WTC11 (cell line): ENCODE data around the gene SLC38A8. TPM values are rescaled to one million over a fixed set of nuclear protein-coding genes. Genes with fewer than 3 reads are reported as not detected.

Experiments used
- ATAC-seq: fragments of 200-7000 bp; cut with Tn5 transposase; 2 replicates; pipeline ENCODE4 v1.10.0; 2021; ENCODE audit warnings: mild to moderate bottlenecking, moderate library complexity
- CTCF ChIA-PET: fragments of 300-600 bp; sonication (Branson Sonifier 250); formaldehyde crosslinking; loops from one replicate; lab custom pipeline; 2021; ENCODE audit warnings: antibody characterized with exemption; lab: Charles Lee
- POLR2A ChIA-PET: fragments of 350-600 bp; sonication (Branson Sonifier 250); formaldehyde crosslinking; loops from one replicate; lab custom pipeline; 2021; ENCODE audit warnings: antibody characterized with exemption; lab: Charles Lee
- DNase-seq: peaks from one replicate; pipeline ENCODE4 v3.0.0; 2021; ENCODE audit warnings: low spot score
- H3K27ac Mint-ChIP-seq: 2 replicates; pipeline ENCODE4 v1.8.0; 2021; ENCODE audit warnings: mixed read lengths
- H3K27me3 Mint-ChIP-seq: 2 replicates; pipeline ENCODE4 v1.8.0; 2021; ENCODE audit warnings: low read depth, mild to moderate bottlenecking, moderate library complexity, mixed read lengths
- H3K36me3 Mint-ChIP-seq: 2 replicates; pipeline ENCODE4 v1.8.0; 2021; ENCODE audit warnings: mixed read lengths
- H3K4me1 Mint-ChIP-seq: 2 replicates; pipeline ENCODE4 v1.8.0; 2022; ENCODE audit warnings: mixed read lengths
- H3K4me3 Mint-ChIP-seq: 2 replicates; pipeline ENCODE4 v1.8.0; 2021; ENCODE audit warnings: mild to moderate bottlenecking, moderate library complexity, mixed read lengths
- H3K9me3 Mint-ChIP-seq: 2 replicates; pipeline ENCODE4 v1.8.0; 2021; ENCODE audit warnings: mixed read lengths
- CBFB ChIP-seq: sonication (generic); formaldehyde crosslinking; IDR thresholded peaks from 2 replicates; pipeline ENCODE4 v1.8.1; 2022; ENCODE audit warnings: mild to moderate bottlenecking, low read depth, missing genetic modification reagents
- ELF4 ChIP-seq: sonication (generic); formaldehyde crosslinking; IDR thresholded peaks from 2 replicates; pipeline ENCODE4 v1.8.1; 2022; ENCODE audit warnings: low read depth, mild to moderate bottlenecking, moderate library complexity, missing genetic modification reagents
- EMX1 ChIP-seq: fragments of 250-450 bp; sonication (Bioruptor Pico); IDR thresholded peaks from 2 replicates; pipeline ENCODE4 v1.8.0; 2021; ENCODE audit warnings: mild to moderate bottlenecking
- GRHL2 ChIP-seq: fragments of 250-450 bp; sonication (Bioruptor Pico); IDR thresholded peaks from 2 replicates; pipeline ENCODE4 v1.8.0; 2022; ENCODE audit warnings: mild to moderate bottlenecking, moderate library complexity; ENCODE audit not compliant: insufficient replicate concordance, severe bottlenecking
- HMGA2 ChIP-seq: fragments of 250-450 bp; sonication (Bioruptor Pico); IDR thresholded peaks from 2 replicates; pipeline ENCODE4 v1.4.0; 2021; ENCODE audit warnings: mild to moderate bottlenecking, moderate library complexity
- KAT7 ChIP-seq: sonication (generic); formaldehyde crosslinking; IDR thresholded peaks from 2 replicates; pipeline ENCODE4 v1.8.1; 2023; ENCODE audit warnings: missing genetic modification reagents, mild to moderate bottlenecking, borderline replicate concordance
- NR3C1 ChIP-seq: sonication (generic); formaldehyde crosslinking; conservative IDR thresholded peaks from 2 replicates; pipeline ENCODE4 v1.8.1; 2023; ENCODE audit warnings: low read depth, mild to moderate bottlenecking, missing genetic modification reagents
- SOX15 ChIP-seq: fragments of 250-450 bp; sonication (Bioruptor Pico); IDR thresholded peaks from 2 replicates; pipeline ENCODE4 v1.9.0; 2021; ENCODE audit warnings: mild to moderate bottlenecking
- TCF7 ChIP-seq: sonication (generic); formaldehyde crosslinking; IDR thresholded peaks from 2 replicates; pipeline ENCODE4 v1.8.0; 2022; ENCODE audit warnings: mild to moderate bottlenecking, low read depth, missing genetic modification reagents, moderate library complexity
- TP53 ChIP-seq: sonication (generic); formaldehyde crosslinking; IDR thresholded peaks from 2 replicates; pipeline ENCODE4 v1.8.1; 2023; ENCODE audit warnings: mild to moderate bottlenecking, missing genetic modification reagents
- ZNF416 ChIP-seq: fragments of 250-450 bp; sonication (Bioruptor Pico); IDR thresholded peaks from 2 replicates; pipeline ENCODE4 v1.9.0; 2021; ENCODE audit warnings: mild to moderate bottlenecking, inconsistent platforms
- ZNF671 ChIP-seq: fragments of 250-450 bp; sonication (Bioruptor Pico); IDR thresholded peaks from 2 replicates; pipeline ENCODE4 v1.8.0; 2021; ENCODE audit warnings: mild to moderate bottlenecking
- total RNA-seq: library from RNA; stranded (reverse); gene quantifications from 3 replicates; pipeline ENCODE4 v1.2.3, GENCODE V29; 2021
- TF ChIP-seq, protein P1 (sequence below): sonication (generic); formaldehyde crosslinking; IDR thresholded peaks from 2 replicates; pipeline ENCODE4 v1.8.1; 2023; ENCODE audit warnings: mild to moderate bottlenecking, missing genetic modification reagents
- TF ChIP-seq, protein P2 (sequence below): sonication (generic); formaldehyde crosslinking; conservative IDR thresholded peaks from 2 replicates; pipeline ENCODE4 v1.8.1; 2023; ENCODE audit warnings: mild to moderate bottlenecking, low read depth, missing genetic modification reagents, moderate library complexity
- TF ChIP-seq, protein P3 (sequence below): fragments of 250-450 bp; sonication (Bioruptor Pico); IDR thresholded peaks from 2 replicates; pipeline ENCODE4 v1.9.0; 2021; ENCODE audit warnings: mild to moderate bottlenecking
- TF ChIP-seq, protein P4 (sequence below): fragments of 250-450 bp; sonication (Bioruptor Pico); IDR thresholded peaks from 2 replicates; pipeline ENCODE4 v2.1.2; 2022; ENCODE audit warnings: mild to moderate bottlenecking, moderate library complexity
- TF ChIP-seq, protein P5 (sequence below): sonication (generic); formaldehyde crosslinking; IDR thresholded peaks from 2 replicates; pipeline ENCODE4 v1.8.1; 2022; ENCODE audit warnings: missing genetic modification reagents, borderline replicate concordance
- TF ChIP-seq, protein P6 (sequence below): fragments of 250-450 bp; sonication (Bioruptor Pico); conservative IDR thresholded peaks from 2 replicates; pipeline ENCODE4 v1.9.0; 2021; ENCODE audit warnings: mild to moderate bottlenecking
- TF ChIP-seq, protein P7 (sequence below): sonication (generic); formaldehyde crosslinking; IDR thresholded peaks from 2 replicates; pipeline ENCODE4 v1.8.0; 2023; ENCODE audit warnings: missing genetic modification reagents, mild to moderate bottlenecking, borderline replicate concordance

Gene SLC38A8
- total RNA-seq, 1 experiment from 2014 or later, result not detected

DNA sequence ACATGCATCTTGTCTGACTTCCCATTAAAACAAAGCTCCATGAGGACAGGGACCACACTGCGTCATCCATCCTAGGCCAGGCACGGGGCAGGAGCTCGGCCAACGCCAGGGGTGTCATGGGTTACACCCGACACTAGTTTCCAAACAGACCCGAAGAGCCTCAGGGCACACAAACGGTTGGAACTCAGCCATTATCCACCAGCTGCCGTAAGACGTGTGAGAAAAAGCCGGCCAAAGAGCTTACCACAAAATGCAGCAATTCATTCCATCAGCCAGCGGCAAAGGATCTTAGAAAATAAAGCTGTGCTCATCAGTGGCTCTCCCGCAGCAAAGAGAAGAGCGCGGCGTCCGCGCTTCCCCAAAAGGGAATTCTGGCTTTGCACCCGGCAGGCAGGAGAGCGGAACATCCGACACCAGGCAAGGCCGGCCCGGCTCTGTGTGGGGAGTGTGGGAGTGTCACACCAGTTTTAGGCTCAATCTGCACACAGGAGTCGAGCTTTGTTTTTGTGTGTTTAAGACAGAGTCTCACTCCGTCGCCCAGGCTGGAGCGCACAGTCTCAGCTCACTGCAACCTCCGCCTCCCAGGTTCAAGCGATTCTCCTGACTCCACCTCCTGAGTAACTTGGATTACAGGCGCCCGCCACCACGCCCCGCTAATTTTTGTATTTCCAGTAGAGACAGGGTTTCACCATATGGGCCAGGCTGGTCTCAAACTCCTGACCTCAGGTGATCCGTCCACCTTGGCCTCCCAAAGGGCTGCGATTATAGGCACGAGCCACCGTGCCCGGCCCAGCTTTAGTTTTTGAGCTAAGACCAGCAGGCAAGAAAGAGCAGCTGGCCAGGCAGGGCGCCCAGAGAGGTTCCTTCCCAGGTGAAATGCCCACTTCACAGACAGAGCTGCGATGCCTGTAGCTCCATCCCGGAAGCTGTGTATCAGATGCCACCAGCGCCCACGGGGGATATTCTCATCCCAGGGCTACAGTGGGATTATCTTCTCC lies 1.5 kb downstream of the SLC38A8 start:
- Mint-ChIP-seq H3K36me3 (no peaks in the 10 kb centered on the region), H3K4me1 (peaks cover 17% of the 10 kb centered on the region), H3K27me3 (no peaks in the 10 kb centered on the region), H3K9me3 (peaks cover 4% of the 10 kb centered on the region), H3K27ac (no peak overlapping the region; the same call in 1 of the 2 replicates), H3K4me3 (no peak overlapping the region)
- ATAC-seq, result no peak
- ChIA-PET POLR2A (no interaction called here), CTCF (interaction anchor here (0.6 to 10.2 kb wide), 13 partner anchors 9 to 146 kb away, joined by 3 to 131 read pairs (median 4); partner anchors contain the start of gene TAF1C)
- DNase-seq, result no peak
- no peak for TF ChIP-seq TP53 (CRISPR knock-in tag)
- TF ChIP-seq GRHL2 (CRISPR knock-in tag), result no peak
- TF ChIP-seq, protein P1, sequence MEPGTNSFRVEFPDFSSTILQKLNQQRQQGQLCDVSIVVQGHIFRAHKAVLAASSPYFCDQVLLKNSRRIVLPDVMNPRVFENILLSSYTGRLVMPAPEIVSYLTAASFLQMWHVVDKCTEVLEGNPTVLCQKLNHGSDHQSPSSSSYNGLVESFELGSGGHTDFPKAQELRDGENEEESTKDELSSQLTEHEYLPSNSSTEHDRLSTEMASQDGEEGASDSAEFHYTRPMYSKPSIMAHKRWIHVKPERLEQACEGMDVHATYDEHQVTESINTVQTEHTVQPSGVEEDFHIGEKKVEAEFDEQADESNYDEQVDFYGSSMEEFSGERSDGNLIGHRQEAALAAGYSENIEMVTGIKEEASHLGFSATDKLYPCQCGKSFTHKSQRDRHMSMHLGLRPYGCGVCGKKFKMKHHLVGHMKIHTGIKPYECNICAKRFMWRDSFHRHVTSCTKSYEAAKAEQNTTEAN, result no peak
- TF ChIP-seq, protein P2, sequence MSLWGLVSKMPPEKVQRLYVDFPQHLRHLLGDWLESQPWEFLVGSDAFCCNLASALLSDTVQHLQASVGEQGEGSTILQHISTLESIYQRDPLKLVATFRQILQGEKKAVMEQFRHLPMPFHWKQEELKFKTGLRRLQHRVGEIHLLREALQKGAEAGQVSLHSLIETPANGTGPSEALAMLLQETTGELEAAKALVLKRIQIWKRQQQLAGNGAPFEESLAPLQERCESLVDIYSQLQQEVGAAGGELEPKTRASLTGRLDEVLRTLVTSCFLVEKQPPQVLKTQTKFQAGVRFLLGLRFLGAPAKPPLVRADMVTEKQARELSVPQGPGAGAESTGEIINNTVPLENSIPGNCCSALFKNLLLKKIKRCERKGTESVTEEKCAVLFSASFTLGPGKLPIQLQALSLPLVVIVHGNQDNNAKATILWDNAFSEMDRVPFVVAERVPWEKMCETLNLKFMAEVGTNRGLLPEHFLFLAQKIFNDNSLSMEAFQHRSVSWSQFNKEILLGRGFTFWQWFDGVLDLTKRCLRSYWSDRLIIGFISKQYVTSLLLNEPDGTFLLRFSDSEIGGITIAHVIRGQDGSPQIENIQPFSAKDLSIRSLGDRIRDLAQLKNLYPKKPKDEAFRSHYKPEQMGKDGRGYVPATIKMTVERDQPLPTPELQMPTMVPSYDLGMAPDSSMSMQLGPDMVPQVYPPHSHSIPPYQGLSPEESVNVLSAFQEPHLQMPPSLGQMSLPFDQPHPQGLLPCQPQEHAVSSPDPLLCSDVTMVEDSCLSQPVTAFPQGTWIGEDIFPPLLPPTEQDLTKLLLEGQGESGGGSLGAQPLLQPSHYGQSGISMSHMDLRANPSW (CRISPR knock-in tag), result no peak
- no peak for TF ChIP-seq ZNF416 (CRISPR knock-in tag)
- no peak for TF ChIP-seq HMGA2 (CRISPR knock-in tag)
- TF ChIP-seq, protein P3, sequence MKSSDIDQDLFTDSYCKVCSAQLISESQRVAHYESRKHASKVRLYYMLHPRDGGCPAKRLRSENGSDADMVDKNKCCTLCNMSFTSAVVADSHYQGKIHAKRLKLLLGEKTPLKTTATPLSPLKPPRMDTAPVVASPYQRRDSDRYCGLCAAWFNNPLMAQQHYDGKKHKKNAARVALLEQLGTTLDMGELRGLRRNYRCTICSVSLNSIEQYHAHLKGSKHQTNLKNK (CRISPR knock-in tag), result no peak
- TF ChIP-seq, protein P4, sequence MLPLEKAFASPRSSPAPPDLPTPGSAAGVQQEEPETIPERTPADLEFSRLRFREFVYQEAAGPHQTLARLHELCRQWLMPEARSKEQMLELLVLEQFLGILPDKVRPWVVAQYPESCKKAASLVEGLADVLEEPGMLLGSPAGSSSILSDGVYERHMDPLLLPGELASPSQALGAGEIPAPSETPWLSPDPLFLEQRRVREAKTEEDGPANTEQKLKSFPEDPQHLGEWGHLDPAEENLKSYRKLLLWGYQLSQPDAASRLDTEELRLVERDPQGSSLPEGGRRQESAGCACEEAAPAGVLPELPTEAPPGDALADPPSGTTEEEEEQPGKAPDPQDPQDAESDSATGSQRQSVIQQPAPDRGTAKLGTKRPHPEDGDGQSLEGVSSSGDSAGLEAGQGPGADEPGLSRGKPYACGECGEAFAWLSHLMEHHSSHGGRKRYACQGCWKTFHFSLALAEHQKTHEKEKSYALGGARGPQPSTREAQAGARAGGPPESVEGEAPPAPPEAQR (CRISPR knock-in tag), result no peak
- TF ChIP-seq KAT7, result no peak
- TF ChIP-seq CBFB (CRISPR knock-in tag), result no peak
- TF ChIP-seq, protein P5, sequence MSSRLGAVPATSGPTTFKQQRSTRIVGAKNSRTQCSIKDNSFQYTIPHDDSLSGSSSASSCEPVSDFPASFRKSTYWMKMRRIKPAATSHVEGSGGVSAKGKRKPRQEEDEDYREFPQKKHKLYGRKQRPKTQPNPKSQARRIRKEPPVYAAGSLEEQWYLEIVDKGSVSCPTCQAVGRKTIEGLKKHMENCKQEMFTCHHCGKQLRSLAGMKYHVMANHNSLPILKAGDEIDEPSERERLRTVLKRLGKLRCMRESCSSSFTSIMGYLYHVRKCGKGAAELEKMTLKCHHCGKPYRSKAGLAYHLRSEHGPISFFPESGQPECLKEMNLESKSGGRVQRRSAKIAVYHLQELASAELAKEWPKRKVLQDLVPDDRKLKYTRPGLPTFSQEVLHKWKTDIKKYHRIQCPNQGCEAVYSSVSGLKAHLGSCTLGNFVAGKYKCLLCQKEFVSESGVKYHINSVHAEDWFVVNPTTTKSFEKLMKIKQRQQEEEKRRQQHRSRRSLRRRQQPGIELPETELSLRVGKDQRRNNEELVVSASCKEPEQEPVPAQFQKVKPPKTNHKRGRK (CRISPR knock-in tag), result no peak
- TF ChIP-seq ELF4 (CRISPR knock-in tag), result no peak
- TF ChIP-seq EMX1, result no peak
- no peak for TF ChIP-seq SOX15 (CRISPR knock-in tag)
- no peak for TF ChIP-seq ZNF671
- no peak for TF ChIP-seq NR3C1 (CRISPR knock-in tag)
- TF ChIP-seq, protein P6, sequence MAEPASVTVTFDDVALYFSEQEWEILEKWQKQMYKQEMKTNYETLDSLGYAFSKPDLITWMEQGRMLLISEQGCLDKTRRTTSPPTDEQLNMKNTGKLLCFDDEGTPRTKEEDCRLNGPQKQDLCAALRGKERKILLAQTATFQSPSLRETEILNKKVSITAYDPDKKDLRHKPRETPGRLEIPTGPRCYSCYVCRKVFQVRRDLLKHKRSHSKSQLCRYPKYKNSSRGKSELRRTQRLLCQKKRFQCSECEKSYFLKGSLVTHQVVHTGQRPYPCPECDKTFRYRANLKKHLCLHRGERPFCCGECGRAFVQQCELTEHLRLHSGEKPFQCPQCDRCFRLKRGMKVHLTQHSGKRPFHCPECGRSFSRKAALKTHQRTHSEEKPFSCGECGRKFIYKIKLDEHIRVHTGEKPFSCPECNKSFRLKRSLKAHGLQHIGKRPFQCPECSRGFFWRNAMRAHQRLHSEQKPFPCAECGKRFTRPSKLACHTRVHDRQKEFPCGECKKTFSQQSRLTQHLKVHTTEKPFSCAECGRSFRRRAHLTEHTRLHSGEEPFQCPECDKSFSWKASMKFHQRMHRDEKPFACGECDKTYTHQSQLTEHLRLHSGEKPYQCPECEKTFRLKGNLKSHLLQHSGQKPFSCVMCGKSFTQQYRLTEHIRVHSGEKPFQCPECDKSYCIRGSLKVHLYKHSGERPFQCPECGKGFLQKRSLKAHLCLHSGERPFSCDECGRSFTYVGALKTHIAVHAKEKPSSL, result no peak
- TF ChIP-seq, protein P7, sequence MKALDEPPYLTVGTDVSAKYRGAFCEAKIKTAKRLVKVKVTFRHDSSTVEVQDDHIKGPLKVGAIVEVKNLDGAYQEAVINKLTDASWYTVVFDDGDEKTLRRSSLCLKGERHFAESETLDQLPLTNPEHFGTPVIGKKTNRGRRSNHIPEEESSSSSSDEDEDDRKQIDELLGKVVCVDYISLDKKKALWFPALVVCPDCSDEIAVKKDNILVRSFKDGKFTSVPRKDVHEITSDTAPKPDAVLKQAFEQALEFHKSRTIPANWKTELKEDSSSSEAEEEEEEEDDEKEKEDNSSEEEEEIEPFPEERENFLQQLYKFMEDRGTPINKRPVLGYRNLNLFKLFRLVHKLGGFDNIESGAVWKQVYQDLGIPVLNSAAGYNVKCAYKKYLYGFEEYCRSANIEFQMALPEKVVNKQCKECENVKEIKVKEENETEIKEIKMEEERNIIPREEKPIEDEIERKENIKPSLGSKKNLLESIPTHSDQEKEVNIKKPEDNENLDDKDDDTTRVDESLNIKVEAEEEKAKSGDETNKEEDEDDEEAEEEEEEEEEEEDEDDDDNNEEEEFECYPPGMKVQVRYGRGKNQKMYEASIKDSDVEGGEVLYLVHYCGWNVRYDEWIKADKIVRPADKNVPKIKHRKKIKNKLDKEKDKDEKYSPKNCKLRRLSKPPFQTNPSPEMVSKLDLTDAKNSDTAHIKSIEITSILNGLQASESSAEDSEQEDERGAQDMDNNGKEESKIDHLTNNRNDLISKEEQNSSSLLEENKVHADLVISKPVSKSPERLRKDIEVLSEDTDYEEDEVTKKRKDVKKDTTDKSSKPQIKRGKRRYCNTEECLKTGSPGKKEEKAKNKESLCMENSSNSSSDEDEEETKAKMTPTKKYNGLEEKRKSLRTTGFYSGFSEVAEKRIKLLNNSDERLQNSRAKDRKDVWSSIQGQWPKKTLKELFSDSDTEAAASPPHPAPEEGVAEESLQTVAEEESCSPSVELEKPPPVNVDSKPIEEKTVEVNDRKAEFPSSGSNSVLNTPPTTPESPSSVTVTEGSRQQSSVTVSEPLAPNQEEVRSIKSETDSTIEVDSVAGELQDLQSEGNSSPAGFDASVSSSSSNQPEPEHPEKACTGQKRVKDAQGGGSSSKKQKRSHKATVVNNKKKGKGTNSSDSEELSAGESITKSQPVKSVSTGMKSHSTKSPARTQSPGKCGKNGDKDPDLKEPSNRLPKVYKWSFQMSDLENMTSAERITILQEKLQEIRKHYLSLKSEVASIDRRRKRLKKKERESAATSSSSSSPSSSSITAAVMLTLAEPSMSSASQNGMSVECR (CRISPR knock-in tag), result no peak
- no peak for TF ChIP-seq TCF7 (CRISPR knock-in tag)
